ENCODE data around the gene NYNRIN.

- TF ChIP-seq POLR2A (IDR thresholded peaks at IDR 0.05; ENCODE audit: low read depth, low read length), result peak; percentile 54; the same call in 1 of the 2 replicates
- peak; percentile 12; the same call in 1 of the 2 replicates for TF ChIP-seq POLR2AphosphoS5 (IDR thresholded peaks at IDR 0.05; ENCODE audit: low read depth, low read length)
- 0 out of 2 replicates have a peak, but pooled peaks have one; percentile 33 for TF ChIP-seq TAF1 (IDR thresholded peaks at IDR 0.05; ENCODE audit: low read depth, low read length)
- no peak for TF ChIP-seq POU2F2 (IDR thresholded peaks at IDR 0.05; ENCODE audit: low read depth, low read length)
- no peak for TF ChIP-seq SPI1 (IDR thresholded peaks at IDR 0.05; ENCODE audit: low read depth, low read length)
- TF ChIP-seq PAX5 (IDR thresholded peaks at IDR 0.05; ENCODE audit: insufficient read depth, low read length, severe bottlenecking), result no peak
Measured at GRCh38 chr14:24430682-24431568, 32.1 kb downstream of the NYNRIN start.

All from GM12891 (cell line).